C4-2B (cell line): Measurements from ENCODE around the gene FAM20B.

Experiments
- ZFX ChIP-seq: fragments of 450-650 bp; IDR thresholded peaks from 2 replicates; pipeline ENCODE4 v1.6.1; 2017
- TF ChIP-seq, protein P1 (sequence below): fragments of 450-650 bp; conservative IDR thresholded peaks from 2 replicates; pipeline ENCODE4 v1.5.1; 2017; ENCODE audit warnings: mild to moderate bottlenecking

DNA sequence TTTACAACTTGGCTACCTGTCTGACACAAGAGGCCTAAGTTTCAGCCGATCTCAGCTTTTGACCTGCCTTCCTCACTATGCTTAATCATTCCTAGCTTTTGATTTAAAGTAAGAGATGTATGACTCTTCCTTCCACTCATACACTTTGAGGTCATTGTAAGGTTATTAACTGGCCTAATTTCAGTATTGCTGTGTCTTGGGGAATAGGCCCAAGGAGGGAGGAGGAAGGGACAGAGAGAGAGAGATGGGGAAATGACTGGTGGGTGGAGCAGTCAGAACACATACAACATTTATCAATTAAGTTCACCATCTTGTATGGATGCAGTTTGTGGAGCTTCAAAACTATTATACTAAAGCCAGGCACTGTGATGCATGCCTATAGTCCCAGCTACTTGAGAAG lies 28.3 kb upstream of the FAM20B start:
- TF ChIP-seq, protein P1, sequence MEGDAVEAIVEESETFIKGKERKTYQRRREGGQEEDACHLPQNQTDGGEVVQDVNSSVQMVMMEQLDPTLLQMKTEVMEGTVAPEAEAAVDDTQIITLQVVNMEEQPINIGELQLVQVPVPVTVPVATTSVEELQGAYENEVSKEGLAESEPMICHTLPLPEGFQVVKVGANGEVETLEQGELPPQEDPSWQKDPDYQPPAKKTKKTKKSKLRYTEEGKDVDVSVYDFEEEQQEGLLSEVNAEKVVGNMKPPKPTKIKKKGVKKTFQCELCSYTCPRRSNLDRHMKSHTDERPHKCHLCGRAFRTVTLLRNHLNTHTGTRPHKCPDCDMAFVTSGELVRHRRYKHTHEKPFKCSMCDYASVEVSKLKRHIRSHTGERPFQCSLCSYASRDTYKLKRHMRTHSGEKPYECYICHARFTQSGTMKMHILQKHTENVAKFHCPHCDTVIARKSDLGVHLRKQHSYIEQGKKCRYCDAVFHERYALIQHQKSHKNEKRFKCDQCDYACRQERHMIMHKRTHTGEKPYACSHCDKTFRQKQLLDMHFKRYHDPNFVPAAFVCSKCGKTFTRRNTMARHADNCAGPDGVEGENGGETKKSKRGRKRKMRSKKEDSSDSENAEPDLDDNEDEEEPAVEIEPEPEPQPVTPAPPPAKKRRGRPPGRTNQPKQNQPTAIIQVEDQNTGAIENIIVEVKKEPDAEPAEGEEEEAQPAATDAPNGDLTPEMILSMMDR, result no peak
- no peak for TF ChIP-seq ZFX
